ENCODE data around the gene TRIM16.
"Not testable (repeated sequence)": the region's sequence is repeated elsewhere in the genome, so short reads cannot be mapped to it uniquely, and the experiment has no call there.

GRCh38 chr17:15698967-15699366, 14.9 kb upstream of the TRIM16 start:
- TF ChIP-seq TCF12 (IDR thresholded peaks at IDR 0.05); TCF12 (CRISPR knock-in tag; IDR thresholded peaks at IDR 0.05); POLR2A (IDR thresholded peaks at IDR 0.05; ENCODE audit: insufficient read depth in 1 of 2, low read depth in 2 of 2, low read length in 2 of 2); ZSCAN9 (CRISPR knock-in tag; IDR thresholded peaks at IDR 0.05; ENCODE audit: borderline replicate concordance); CTCF (CRISPR knock-in tag; IDR thresholded peaks at IDR 0.05); ZNF501 (CRISPR knock-in tag; IDR thresholded peaks at IDR 0.05); GLI4 (CRISPR knock-in tag; IDR thresholded peaks at IDR 0.05; ENCODE audit: borderline replicate concordance); HDAC6 (IDR thresholded peaks at IDR 0.05; ENCODE audit: low read depth, low read length): not testable (repeated sequence)
- TF ChIP-seq, protein P1, sequence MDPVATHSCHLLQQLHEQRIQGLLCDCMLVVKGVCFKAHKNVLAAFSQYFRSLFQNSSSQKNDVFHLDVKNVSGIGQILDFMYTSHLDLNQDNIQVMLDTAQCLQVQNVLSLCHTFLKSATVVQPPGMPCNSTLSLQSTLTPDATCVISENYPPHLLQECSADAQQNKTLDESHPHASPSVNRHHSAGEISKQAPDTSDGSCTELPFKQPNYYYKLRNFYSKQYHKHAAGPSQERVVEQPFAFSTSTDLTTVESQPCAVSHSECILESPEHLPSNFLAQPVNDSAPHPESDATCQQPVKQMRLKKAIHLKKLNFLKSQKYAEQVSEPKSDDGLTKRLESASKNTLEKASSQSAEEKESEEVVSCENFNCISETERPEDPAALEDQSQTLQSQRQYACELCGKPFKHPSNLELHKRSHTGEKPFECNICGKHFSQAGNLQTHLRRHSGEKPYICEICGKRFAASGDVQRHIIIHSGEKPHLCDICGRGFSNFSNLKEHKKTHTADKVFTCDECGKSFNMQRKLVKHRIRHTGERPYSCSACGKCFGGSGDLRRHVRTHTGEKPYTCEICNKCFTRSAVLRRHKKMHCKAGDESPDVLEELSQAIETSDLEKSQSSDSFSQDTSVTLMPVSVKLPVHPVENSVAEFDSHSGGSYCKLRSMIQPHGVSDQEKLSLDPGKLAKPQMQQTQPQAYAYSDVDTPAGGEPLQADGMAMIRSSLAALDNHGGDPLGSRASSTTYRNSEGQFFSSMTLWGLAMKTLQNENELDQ (CRISPR knock-in tag; IDR thresholded peaks at IDR 0.05; ENCODE audit: borderline replicate concordance), result not testable (repeated sequence)
- TF ChIP-seq, protein P2, sequence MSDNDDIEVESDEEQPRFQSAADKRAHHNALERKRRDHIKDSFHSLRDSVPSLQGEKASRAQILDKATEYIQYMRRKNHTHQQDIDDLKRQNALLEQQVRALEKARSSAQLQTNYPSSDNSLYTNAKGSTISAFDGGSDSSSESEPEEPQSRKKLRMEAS (IDR thresholded peaks at IDR 0.05), result not testable (repeated sequence)
